Testis (tissue), 2 donors: ENCODE results near the gene OR2T10.
"Not testable (repeated sequence)": the region's sequence is repeated elsewhere in the genome, so short reads cannot be mapped to it uniquely, and the experiment has no call there.

Experiments used
- POLR2A ChIP-seq: fragments of 450-650 bp; IDR thresholded peaks from one replicate; pipeline ENCODE4 v1.6.1; 2017; ENCODE audit warnings: antibody characterized with exemption, mild to moderate bottlenecking, moderate library complexity
- TF ChIP-seq, protein P1 (sequence below), 3 experiments: fragments of 450-650 bp in 2 of 3; fragments of 200-600 bp in 1 of 3; sonication (generic) in 1 of 3; IDR thresholded peaks; one replicate each; pipeline ENCODE4 v1.5.1; 2016 to 2019; ENCODE audit warnings: antibody characterized with exemption in 3 of 3, mild to moderate bottlenecking in 2 of 3, moderate library complexity in 1 of 3

- TF ChIP-seq, protein P1, sequence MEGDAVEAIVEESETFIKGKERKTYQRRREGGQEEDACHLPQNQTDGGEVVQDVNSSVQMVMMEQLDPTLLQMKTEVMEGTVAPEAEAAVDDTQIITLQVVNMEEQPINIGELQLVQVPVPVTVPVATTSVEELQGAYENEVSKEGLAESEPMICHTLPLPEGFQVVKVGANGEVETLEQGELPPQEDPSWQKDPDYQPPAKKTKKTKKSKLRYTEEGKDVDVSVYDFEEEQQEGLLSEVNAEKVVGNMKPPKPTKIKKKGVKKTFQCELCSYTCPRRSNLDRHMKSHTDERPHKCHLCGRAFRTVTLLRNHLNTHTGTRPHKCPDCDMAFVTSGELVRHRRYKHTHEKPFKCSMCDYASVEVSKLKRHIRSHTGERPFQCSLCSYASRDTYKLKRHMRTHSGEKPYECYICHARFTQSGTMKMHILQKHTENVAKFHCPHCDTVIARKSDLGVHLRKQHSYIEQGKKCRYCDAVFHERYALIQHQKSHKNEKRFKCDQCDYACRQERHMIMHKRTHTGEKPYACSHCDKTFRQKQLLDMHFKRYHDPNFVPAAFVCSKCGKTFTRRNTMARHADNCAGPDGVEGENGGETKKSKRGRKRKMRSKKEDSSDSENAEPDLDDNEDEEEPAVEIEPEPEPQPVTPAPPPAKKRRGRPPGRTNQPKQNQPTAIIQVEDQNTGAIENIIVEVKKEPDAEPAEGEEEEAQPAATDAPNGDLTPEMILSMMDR (IDR thresholded peaks at IDR 0.05), result not testable (repeated sequence)
- not testable (repeated sequence) for TF ChIP-seq POLR2A
These were observed 42.2 kb upstream of the OR2T10 start for GRCh38 chr1:248639652-248640051.
